ENCODE results near the gene GULP1. TPM values are rescaled to one million over a fixed set of nuclear protein-coding genes. Genes with fewer than 3 reads are reported as not detected.

GULP1 gene
- total RNA-seq, 1 experiment from 2014 or later, result 140 TPM

DNA sequence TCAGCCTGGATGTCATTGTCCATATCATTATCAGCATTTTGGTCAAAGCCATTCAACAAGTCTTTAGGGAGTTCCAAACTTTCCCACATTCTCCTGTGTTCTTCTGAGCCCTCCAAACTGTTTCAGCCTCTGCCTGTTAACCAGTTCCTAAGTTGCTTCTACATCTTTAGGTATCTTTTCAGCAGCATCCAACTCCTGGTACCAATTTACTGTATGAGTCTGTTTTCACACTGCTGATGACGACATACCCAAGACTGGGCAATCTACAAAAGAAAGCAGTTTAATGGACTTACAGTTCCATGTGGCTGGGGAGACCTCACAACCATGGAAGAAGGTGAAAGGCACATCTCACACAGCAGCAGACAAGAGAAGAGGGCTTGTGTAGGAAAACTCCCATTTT, 94.2 kb downstream of the GULP1 start:
- H3K4ac ChIP-seq (ENCODE audit: low read depth, low read length), result no peak overlapping the region
- no peak overlapping the region for H2BK15ac ChIP-seq (ENCODE audit: low read depth, low read length)
- Mint-ChIP-seq H3K27ac (no peak overlapping the region), H3K36me3 (ENCODE audit: insufficient read depth in 1 of 3, low read depth in 3 of 3) (peaks cover 64 to 68% (median 66%) of the 10 kb centered on the region in 3 experiments), H3K4me3 (no peak overlapping the region), H3K9me3 (peaks cover 34 to 44% of the 10 kb centered on the region in 2 experiments), H3K27me3 (ENCODE audit: low read depth) (peaks cover 2% of the 10 kb centered on the region; the same call in 1 of the 2 replicates), H3K4me1 (peaks cover 11 to 14% of the 10 kb centered on the region in 2 experiments)
- H2BK12ac ChIP-seq (ENCODE audit: insufficient read length, low read depth, low read length), result no peak overlapping the region
- H3K18ac ChIP-seq (ENCODE audit: insufficient read length, low read depth, low read length), result no peak overlapping the region
- no peaks in the 10 kb centered on the region for H4K20me1 ChIP-seq (ENCODE audit: control insufficient read depth, insufficient read depth, insufficient read length)
- no peak overlapping the region for H4K5ac ChIP-seq (ENCODE audit: insufficient read length, low read depth, low read length)
- H3K23ac ChIP-seq (ENCODE audit: insufficient read length, low read depth, low read length), result no peak overlapping the region
- peaks cover 23% of the 10 kb centered on the region for H3K9me3 ChIP-seq (ENCODE audit: control insufficient read depth, low read depth, low read length)
- peaks cover 7% of the 10 kb centered on the region; the same call in 1 of the 2 replicates for H3K79me2 ChIP-seq (ENCODE audit: insufficient read depth, low read length)
- H2BK20ac ChIP-seq (ENCODE audit: low read depth, low read length, poor library complexity, severe bottlenecking), result no peak overlapping the region
- TF ChIP-seq, protein P1, sequence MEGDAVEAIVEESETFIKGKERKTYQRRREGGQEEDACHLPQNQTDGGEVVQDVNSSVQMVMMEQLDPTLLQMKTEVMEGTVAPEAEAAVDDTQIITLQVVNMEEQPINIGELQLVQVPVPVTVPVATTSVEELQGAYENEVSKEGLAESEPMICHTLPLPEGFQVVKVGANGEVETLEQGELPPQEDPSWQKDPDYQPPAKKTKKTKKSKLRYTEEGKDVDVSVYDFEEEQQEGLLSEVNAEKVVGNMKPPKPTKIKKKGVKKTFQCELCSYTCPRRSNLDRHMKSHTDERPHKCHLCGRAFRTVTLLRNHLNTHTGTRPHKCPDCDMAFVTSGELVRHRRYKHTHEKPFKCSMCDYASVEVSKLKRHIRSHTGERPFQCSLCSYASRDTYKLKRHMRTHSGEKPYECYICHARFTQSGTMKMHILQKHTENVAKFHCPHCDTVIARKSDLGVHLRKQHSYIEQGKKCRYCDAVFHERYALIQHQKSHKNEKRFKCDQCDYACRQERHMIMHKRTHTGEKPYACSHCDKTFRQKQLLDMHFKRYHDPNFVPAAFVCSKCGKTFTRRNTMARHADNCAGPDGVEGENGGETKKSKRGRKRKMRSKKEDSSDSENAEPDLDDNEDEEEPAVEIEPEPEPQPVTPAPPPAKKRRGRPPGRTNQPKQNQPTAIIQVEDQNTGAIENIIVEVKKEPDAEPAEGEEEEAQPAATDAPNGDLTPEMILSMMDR (conservative IDR thresholded peaks at IDR 0.05), result no peak
- no peak overlapping the region for H3K56ac ChIP-seq (ENCODE audit: insufficient read length, low read depth, low read length)
- no peak overlapping the region for H4K91ac ChIP-seq (ENCODE audit: insufficient read length, low read depth, low read length)
- H3K4me2 ChIP-seq (ENCODE audit: insufficient read depth, insufficient read length, low read length), result no peak overlapping the region
- H3K79me1 ChIP-seq (ENCODE audit: insufficient read depth, low read depth, low read length, poor library complexity, severe bottlenecking), result peaks cover 3% of the 10 kb centered on the region
- no peaks in the 10 kb centered on the region for H3K27me3 ChIP-seq (ENCODE audit: insufficient read depth, low read length)
- DNase-seq, result no peak
- no CpG with 5 or more reads among the region's 1 CpG for WGBS (ENCODE audit: extremely low coverage, insufficient read length, low lambda C conversion rate)
- no peak overlapping the region for H2AK5ac ChIP-seq (ENCODE audit: insufficient read length, low read length)
- no peak overlapping the region for H3K27ac ChIP-seq (ENCODE audit: insufficient read length, low read depth, low read length)
- no peak overlapping the region for H2BK120ac ChIP-seq (ENCODE audit: low read depth, low read length, poor library complexity, severe bottlenecking)
- no peak overlapping the region for H3K9ac ChIP-seq (ENCODE audit: extremely low read depth, insufficient read length, low read length)
- no peaks in the 10 kb centered on the region for H3K4me1 ChIP-seq (ENCODE audit: insufficient read depth, low read length)
- no peak overlapping the region for H4K8ac ChIP-seq (replicated peaks; ENCODE audit: insufficient read length, low read depth, low read length)
- H3K23me2 ChIP-seq (ENCODE audit: insufficient read length, low read depth, low read length, poor library complexity, severe bottlenecking), result no peaks in the 10 kb centered on the region
- H2AFZ ChIP-seq (ENCODE audit: low read length), result no peak overlapping the region
- no peak overlapping the region for H3T11ph ChIP-seq (ENCODE audit: low read length)
- H2BK5ac ChIP-seq (ENCODE audit: insufficient read length, low read length), result no peak overlapping the region
- no peak overlapping the region for H3K14ac ChIP-seq (ENCODE audit: insufficient read depth, low read length)
